ENCODE measurements around the gene KRT81.
"Not testable (repeated sequence)": the region's sequence is repeated elsewhere in the genome, so short reads cannot be mapped to it uniquely, and the experiment has no call there.

The KRT81 gene

GRCh38 chr12:52295663-52296062 lies 4.3 kb upstream of the KRT81 start:
- DNase-seq = no peak

GRCh38 chr12:52294803-52295202 lies 3.5 kb upstream of the KRT81 start:
- no peak for DNase-seq

GRCh38 chr12:52293926-52294325 lies 2.6 kb upstream of the KRT81 start:
- DNase-seq = no peak

- DNase-seq = not testable (repeated sequence)
Observed at GRCh38 chr12:52290483-52291134, 725 bp downstream of the KRT81 start.

GRCh38 chr12:52287816-52288805 lies 3.2 kb downstream of the KRT81 start:
- not testable (repeated sequence) for DNase-seq

GRCh38 chr12:52286857-52287785 lies 4.2 kb downstream of the KRT81 start:
- DNase-seq = not testable (repeated sequence)

GRCh38 chr12:52285851-52286530 lies 5.3 kb downstream of the KRT81 start:
- DNase-seq = no peak

- no peak for DNase-seq
Observed at GRCh38 chr12:52285172-52285745, 6.1 kb downstream of the KRT81 start.

GRCh38 chr12:52284562-52285171 lies 6.7 kb downstream of the KRT81 start:
- DNase-seq = no peak

- no peak for DNase-seq
Observed at GRCh38 chr12:52280796-52281560, 10.4 kb downstream of the KRT81 start.

GRCh38 chr12:52280319-52280795 lies 11.0 kb downstream of the KRT81 start:
- DNase-seq = peak; percentile 14

- no peak for DNase-seq
Observed at GRCh38 chr12:52279422-52280318, 11.7 kb downstream of the KRT81 start.

- DNase-seq = no peak
Observed at GRCh38 chr12:52278575-52279421, 12.5 kb downstream of the KRT81 start.

GRCh38 chr12:52277486-52278245 lies 13.7 kb downstream of the KRT81 start:
- DNase-seq = no peak

- DNase-seq = no peak
Observed at GRCh38 chr12:52275686-52276085, 15.6 kb downstream of the KRT81 start.

GRCh38 chr12:52274521-52275120 lies 16.7 kb downstream of the KRT81 start, which contains the start of gene KRT86:
Gene KRT86, plus strand, starts transcription at chr12:52274645. Its CDS starts 27,272 bp downstream, at chr12:52301917.
- DNase-seq = no peak

GRCh38 chr12:52271158-52271557 lies 20.2 kb downstream of the KRT81 start:
- DNase-seq = no peak

All from NCI-H2029 treated with DMSO at 0.1 percent for 48 hours (cell line).